Activated T-cell treated with anti-CD3 and anti-CD28 coated beads, Interleukin-2, amount 50 U/mL, for 4 hours (primary cell): ENCODE results near the gene METTL1. TPM values are rescaled to one million over a fixed set of nuclear protein-coding genes. Genes with fewer than 3 reads are reported as not detected.
"Not testable (repeated sequence)": the region's sequence is repeated elsewhere in the genome, so short reads cannot be mapped to it uniquely, and the experiment has no call there.

Source experiments
- ATAC-seq, 2 donors: fragments of 200-7000 bp; cut with Tn5 transposase; one replicate each; pipeline ENCODE4 v1.10.0; 2021
- DNase-seq: peaks from one replicate; pipeline ENCODE4 v3.0.0-alpha.2; 2020
- H3K27me3 Mint-ChIP-seq: one replicate; pipeline ENCODE4 v1.8.0; 2021; ENCODE audit warnings: low read depth, mixed read lengths
- H3K36me3 Mint-ChIP-seq: one replicate; pipeline ENCODE4 v1.8.0; 2022; ENCODE audit warnings: mixed read lengths; ENCODE audit not compliant: insufficient read depth
- H3K4me1 Mint-ChIP-seq: one replicate; pipeline ENCODE4 v1.8.0; 2021; ENCODE audit warnings: low read depth, mixed read lengths
- H3K4me3 Mint-ChIP-seq: one replicate; pipeline ENCODE4 v1.8.0; 2021; ENCODE audit warnings: mild to moderate bottlenecking, moderate library complexity, mixed read lengths
- H3K9me3 Mint-ChIP-seq: one replicate; pipeline ENCODE4 v1.8.0; 2021; ENCODE audit warnings: mixed read lengths
- total RNA-seq, 3 donors: library from RNA; stranded (reverse); gene quantifications; one replicate each; pipeline ENCODE4 v1.2.1, GENCODE V29; 2021

Gene METTL1
- total RNA-seq, 3 donors from 2014 or later: 98.5 to 105 (median 104) TPM

DNA sequence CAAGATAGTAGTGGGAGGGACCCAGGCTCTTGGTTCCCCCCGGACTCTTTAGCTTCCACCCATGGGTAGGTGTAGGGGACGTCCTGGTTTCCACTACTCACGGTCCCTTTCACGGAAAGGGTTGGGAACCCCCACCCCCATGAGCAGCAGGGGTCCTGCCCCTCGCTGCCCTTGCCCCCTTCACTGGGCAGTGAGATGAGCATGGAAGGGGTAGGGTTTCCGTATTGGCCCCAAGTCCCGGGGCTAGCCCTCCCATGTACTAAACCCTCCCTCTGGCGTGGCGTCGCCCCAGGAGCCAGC lies 46.1 kb downstream of the METTL1 start:
- H3K36me3 Mint-ChIP-seq: peaks cover 24% of the 10 kb centered on the region
- no peak for DNase-seq
- peaks cover 9% of the 10 kb centered on the region for H3K4me1 Mint-ChIP-seq
- H3K4me3 Mint-ChIP-seq: no peak overlapping the region
- no peak for ATAC-seq
- no peaks in the 10 kb centered on the region for H3K27me3 Mint-ChIP-seq
- H3K9me3 Mint-ChIP-seq: no peaks in the 10 kb centered on the region

DNA sequence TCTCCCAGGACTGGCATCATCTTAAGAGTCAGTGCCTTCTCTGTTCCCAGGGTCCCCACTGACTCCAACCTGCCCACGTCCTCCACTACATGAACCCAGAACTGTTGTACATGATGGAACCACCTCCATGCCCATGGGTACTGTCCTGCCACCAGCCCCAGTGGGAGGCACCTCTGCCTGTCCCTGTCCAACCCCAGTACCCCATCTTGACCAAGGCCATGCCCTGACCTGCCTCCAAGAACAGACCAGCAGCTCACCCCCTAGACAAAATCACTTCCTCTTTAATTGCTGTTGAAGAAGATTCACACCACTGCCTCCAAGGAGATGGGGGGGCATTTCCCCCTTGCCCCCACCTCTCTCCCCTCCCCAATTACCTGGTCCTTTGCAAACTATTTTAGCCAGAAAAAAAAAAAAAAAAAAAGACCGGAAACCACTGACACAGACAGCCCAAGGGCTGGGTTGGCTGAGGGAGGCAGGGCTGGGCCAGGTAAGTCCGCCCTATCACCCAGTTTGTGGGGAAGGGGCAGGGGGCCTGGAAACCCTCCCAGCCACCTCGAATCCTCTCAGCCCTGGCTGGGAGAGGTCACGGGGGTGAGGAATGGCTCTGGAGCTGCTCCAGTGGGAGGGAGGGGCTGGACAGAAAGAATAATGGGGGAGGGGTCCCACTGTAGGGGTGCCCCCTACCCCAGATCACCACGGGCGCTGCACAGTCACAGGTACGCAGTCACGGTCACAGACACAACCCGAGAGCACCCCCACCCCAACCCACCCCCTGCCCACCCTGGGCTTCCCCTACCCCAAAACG lies 46.8 kb downstream of the METTL1 start:
- Mint-ChIP-seq H3K36me3 (peaks cover 19% of the 10 kb centered on the region), H3K4me1 (peaks cover 9% of the 10 kb centered on the region), H3K4me3 (no peak overlapping the region), H3K9me3 (no peaks in the 10 kb centered on the region), H3K27me3 (no peaks in the 10 kb centered on the region)
- ATAC-seq (no peak), DNase-seq (no peak)

DNA sequence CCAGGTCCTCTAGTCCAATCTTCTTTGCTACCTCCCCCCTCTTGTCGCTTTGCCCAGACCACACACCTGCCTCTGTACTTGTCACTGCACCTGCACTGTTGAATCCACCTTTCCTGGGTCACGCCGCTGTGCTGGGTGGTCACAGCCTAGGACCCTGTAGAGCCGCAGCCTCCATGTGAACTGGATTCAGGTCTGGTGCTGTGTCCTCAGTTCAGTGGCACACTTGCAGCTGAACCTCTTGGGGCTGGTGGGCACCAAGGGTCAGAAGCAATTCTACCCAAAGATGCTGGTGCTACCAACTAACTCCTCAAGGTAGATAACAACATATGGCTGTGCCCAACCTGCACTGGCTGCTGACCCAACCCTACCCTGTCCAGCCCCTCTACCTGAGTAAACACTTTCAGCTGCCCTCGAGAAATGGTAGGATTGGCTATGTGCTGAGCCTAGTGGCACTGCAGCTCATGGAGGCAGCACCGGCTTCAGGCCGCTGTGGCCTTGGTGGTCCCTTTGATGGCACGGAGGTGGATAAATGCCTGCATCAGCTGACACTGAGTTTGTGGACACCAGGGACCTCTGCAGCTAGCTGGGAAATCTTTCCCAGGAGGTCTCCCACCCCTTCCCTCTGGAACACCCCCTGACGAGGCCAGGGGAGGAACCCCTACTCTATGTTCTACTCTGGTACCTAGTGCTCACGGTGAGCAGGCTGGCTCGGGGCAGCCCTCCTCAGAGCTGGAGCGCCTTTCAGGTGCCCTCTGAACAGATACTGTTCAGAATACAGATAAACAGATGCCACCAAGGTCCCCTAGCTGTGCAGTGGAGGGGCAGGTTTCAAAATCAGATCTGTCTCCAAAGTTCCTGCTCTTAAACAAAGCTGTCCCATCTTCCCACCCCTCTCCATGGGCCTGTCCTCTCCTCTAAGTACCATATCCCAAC lies 47.6 kb downstream of the METTL1 start:
- H3K9me3 Mint-ChIP-seq: no peaks in the 10 kb centered on the region
- peaks cover 23% of the 10 kb centered on the region for H3K36me3 Mint-ChIP-seq
- H3K4me1 Mint-ChIP-seq: peaks cover 9% of the 10 kb centered on the region
- no peak overlapping the region for H3K4me3 Mint-ChIP-seq
- ATAC-seq (no peak), DNase-seq (no peak)
- no peaks in the 10 kb centered on the region for H3K27me3 Mint-ChIP-seq

DNA sequence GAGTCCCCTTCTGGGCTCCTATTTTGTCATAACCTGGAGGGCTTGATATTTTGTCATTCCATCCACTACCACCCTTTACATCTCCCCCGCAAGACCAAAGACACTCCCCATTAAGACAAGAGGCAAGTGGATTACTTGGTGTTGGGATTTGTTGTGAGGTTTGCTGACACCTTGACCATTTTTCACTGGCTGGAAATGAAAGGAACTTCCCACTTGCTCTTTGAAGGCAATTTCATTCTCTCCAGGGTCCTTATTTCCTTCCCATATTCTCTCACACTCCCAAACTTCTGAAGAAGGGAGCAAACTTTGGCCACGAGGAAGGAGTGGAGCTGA lies 48.3 kb downstream of the METTL1 start:
- no peak for DNase-seq
- Mint-ChIP-seq H3K36me3 (peaks cover 24% of the 10 kb centered on the region), H3K4me3 (no peak overlapping the region), H3K9me3 (no peaks in the 10 kb centered on the region), H3K27me3 (no peaks in the 10 kb centered on the region), H3K4me1 (peaks cover 9% of the 10 kb centered on the region)
- peak in 1 of 2 donors; percentile 9 for ATAC-seq

DNA sequence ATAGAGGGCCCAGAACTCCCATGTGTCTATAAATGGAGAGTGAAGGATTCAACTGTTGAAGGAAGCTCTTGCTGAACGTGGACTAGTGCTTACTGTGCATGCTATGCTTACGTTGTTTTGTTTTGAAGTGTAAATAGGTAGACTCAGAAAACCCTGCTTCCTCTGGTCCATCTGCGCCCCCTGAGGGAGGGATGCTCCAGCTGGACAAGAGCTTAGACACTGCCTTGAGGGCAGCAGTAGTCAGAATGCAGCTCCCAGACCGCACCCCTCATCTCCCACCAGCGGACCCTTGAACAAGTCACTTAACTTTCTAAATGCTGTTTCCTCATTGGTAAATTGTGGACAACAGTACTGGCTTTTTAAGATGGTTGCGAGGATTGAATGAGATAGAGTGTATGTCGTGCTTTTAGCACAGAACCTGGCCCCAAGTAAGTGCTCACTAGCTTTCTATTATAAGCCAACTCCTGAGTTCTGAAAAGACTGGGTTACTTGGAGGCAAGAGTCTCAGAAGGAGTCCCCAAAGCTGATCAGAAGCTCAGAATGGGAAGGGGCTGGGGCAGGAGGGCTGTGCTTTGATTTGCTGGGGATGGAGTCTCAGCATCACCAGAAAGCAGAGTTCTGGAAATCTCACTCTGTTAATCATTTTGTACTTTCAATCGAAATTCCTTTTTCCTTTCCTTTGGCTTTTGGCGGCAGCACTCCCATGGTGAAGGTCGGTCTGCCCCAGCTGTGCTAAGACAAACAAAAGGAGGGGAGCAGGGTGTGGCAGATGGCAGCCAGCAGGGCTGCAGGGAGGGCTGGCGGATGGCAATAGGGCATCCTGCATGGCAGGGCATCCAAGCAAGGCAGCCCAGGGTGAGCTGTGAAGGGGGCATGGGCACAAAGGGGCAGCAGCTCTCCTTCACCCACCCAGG lies 48.9 kb downstream of the METTL1 start:
- Mint-ChIP-seq H3K4me1 (peaks cover 9% of the 10 kb centered on the region), H3K9me3 (no peaks in the 10 kb centered on the region), H3K27me3 (no peaks in the 10 kb centered on the region), H3K4me3 (no peak overlapping the region), H3K36me3 (peaks cover 24% of the 10 kb centered on the region)
- DNase-seq: no peak
- peak in 1 of 2 donors; percentile 5 for ATAC-seq

DNA sequence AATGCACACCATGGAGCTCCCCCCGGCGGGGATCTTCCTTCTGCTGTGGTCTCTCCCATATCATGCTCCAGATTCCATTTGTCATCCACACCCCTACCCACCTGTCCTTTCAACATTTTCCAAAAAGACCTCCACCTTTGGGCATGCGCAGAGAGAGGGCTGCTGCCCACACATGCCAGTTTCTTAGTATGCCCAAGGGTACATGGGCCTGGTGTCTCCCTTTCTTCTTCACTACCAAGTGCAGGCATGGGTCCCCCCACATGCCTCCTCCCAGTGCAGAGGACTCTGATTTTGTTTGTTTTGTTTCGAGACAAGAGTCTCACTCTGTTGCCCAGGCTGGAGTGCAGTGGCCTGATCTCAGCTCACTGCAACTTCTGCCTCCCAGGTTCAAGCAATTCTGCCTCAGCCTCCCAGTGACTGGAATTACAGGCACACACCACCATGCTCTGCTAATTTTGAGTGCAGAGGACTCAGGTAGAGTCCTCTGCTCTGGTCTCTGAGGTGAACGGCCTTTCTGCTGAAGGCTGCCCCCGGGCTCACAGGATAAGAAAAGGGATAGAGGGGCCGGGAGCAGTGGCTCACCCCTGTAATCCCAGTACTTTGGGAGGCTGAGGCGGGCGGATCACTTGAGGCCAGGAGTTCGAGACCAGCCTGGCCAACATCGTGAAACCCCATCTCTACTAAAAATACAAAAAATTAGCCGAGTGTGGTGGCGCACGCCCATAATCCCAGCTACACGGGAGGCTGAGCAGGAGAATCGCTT lies 49.9 kb downstream of the METTL1 start:
- not testable (repeated sequence) for H3K27me3 Mint-ChIP-seq, H3K9me3 Mint-ChIP-seq, DNase-seq, H3K4me1 Mint-ChIP-seq, H3K4me3 Mint-ChIP-seq, ATAC-seq
- H3K36me3 Mint-ChIP-seq: peaks cover 22% of the 10 kb centered on the region

DNA sequence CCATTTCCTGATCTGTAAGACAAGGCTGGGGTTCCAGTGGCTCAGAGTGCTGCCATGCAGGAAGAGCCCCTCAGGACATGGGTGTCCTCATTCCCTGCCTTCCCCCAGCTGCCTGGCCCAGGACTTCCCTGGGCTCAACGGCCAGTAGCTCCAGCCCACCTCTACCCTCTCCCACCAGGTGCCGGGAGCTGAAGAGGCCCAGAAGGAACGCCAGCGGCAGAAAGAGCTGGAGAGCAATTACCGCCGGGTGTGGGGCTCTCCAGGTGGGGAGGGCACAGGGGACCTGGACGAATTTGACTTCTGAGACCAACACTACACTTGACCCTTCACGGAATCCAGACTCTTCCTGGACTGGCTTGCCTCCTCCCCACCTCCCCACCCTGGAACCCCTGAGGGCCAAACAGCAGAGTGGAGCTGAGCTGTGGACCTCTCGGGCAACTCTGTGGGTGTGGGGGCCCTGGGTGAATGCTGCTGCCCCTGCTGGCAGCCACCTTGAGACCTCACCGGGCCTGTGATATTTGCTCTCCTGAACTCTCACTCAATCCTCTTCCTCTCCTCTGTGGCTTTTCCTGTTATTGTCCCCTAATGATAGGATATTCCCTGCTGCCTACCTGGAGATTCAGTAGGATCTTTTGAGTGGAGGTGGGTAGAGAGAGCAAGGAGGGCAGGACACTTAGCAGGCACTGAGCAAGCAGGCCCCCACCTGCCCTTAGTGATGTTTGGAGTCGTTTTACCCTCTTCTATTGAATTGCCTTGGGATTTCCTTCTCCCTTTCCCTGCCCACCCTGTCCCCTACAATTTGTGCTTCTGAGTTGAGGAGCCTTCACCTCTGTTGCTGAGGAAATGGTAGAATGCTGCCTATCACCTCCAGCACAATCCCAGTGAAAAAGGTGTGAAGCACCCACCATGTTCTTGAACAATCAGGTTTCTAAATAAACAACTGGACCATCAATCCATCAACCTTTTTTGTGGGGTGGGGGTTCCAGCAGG lies 51.0 kb downstream of the METTL1 start:
- no peaks in the 10 kb centered on the region for H3K9me3 Mint-ChIP-seq
- H3K27me3 Mint-ChIP-seq: no peaks in the 10 kb centered on the region
- no peak overlapping the region for H3K4me3 Mint-ChIP-seq
- H3K4me1 Mint-ChIP-seq: peaks cover 9% of the 10 kb centered on the region
- DNase-seq (no peak), ATAC-seq (no peak)
- peaks cover 20% of the 10 kb centered on the region for H3K36me3 Mint-ChIP-seq

DNA sequence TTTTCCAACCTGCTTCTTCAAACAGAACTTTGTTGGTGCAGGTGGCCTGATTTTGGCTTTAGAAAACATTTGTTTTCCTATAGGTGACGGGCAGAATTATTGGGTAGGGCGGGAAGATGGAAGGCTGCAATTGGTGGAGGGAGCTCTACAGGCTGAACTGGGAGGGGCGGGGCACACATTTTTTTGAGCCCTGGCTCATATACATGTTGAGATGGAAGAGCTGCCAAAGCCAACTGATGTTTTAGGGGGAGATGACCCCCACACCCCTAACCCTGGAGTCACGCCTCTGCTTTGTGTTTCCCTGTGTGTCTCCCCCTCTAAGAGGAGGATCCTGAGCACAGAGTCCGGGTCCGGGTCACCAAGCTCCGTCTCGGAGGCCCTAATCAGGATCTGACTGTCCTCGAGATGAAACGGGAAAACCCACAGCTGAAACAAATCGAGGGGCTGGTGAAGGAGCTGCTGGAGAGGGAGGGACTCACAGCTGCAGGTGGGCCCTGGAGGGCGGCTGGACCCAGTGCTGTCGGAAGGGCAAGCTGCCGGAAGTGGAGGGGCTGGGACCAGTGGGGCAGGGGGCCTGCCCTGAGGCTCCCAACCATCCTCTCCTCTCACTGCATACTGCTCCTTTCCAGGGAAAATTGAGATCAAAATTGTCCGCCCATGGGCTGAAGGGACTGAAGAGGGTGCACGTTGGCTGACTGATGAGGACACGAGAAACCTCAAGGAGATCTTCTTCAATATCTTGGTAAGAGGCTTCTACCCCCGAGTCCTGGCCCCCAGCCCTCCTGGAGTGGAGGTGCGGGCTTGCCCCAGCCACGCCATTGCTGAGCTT lies 51.9 kb downstream of the METTL1 start:
- Mint-ChIP-seq H3K4me3 (no peak overlapping the region), H3K9me3 (no peaks in the 10 kb centered on the region), H3K36me3 (peaks cover 23% of the 10 kb centered on the region), H3K4me1 (peaks cover 8% of the 10 kb centered on the region), H3K27me3 (no peaks in the 10 kb centered on the region)
- no peak for DNase-seq
- ATAC-seq: no peak

DNA sequence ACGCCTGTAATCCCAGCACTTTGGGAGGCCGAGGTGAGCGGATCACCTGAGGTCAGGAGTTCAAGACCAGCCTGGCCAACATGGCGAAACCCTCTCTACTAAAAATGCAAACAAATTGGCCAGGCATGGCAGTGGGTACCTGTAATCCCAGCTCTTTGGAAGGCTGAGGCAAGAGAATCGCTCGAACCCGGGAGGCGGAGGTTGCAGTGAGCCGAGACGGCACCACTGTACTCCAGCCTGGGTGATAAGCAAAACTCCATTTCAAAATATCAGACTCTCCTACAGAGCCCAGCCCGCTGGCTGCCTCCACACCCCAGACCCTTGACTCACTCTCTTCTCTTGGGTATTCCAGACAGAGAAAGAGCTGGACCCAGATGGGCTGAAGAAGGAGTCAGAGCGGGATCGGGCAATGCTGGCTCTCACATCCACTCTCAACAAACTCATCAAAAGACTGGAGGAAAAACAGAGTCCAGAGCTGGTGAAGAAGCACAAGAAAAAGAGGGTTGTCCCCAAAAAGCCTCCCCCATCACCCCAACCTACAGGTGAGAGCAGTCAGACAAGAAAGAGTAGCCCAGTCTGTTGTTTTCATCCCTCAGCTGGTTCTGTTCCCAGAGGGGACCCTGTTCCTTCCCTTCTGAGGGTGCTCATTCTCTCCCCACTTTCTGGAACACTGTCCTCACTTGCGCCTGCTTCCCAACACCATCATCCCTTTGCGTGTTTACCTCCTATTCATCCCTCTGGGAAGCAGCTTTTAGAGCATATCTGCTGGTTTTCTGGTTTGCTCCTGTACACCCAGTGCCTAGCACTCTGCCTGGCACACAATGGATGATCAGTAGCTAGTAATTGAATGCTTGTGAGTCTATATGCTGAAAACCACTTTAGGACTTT lies 53.0 kb downstream of the METTL1 start:
- ATAC-seq (no peak), DNase-seq (no peak)
- no peaks in the 10 kb centered on the region for H3K27me3 Mint-ChIP-seq
- H3K36me3 Mint-ChIP-seq: peaks cover 23% of the 10 kb centered on the region
- peaks cover 2% of the 10 kb centered on the region for H3K4me1 Mint-ChIP-seq
- no peak overlapping the region for H3K4me3 Mint-ChIP-seq
- no peaks in the 10 kb centered on the region for H3K9me3 Mint-ChIP-seq
